ENCODE results near the gene THAP4. TPM values are rescaled to one million over a fixed set of nuclear protein-coding genes. Genes with fewer than 3 reads are reported as not detected.
"Not testable (repeated sequence)": the region's sequence is repeated elsewhere in the genome, so short reads cannot be mapped to it uniquely, and the experiment has no call there.

Gene THAP4
- total RNA-seq, 1 donor from 2014 or later = 54.8 TPM

GRCh38 chr2:241569831-241570281, 67.1 kb downstream of the THAP4 start:
- no peak for DNase-seq (ENCODE audit: low read depth)
- Histone ChIP-seq H3K4me3 (ENCODE audit: low read depth, low read length) (no peak overlapping the region), H3K27me3 (ENCODE audit: control insufficient read depth, insufficient read depth, low read length) (no peaks in the 10 kb centered on the region), H3K36me3 (ENCODE audit: control insufficient read depth, insufficient read depth, low read length) (peaks cover 16% of the 10 kb centered on the region)
- no peak for FAIRE-seq
- TF ChIP-seq CTCF (IDR thresholded peaks at IDR 0.05; ENCODE audit: insufficient read depth, low read length, severe bottlenecking) = no peak

- Histone ChIP-seq H3K27me3 (ENCODE audit: control insufficient read depth, insufficient read depth, low read length) (no peaks in the 10 kb centered on the region), H3K36me3 (ENCODE audit: control insufficient read depth, insufficient read depth, low read length) (peaks cover 21% of the 10 kb centered on the region), H3K4me3 (ENCODE audit: low read depth, low read length) (no peak overlapping the region)
- no peak for TF ChIP-seq CTCF (IDR thresholded peaks at IDR 0.05; ENCODE audit: insufficient read depth, low read length, severe bottlenecking)
- DNase-seq (ENCODE audit: low read depth) (no peak), FAIRE-seq (no peak)
Measured at GRCh38 chr2:241568726-241569125, 68.2 kb downstream of the THAP4 start.

- H3K36me3 ChIP-seq (ENCODE audit: control insufficient read depth, insufficient read depth, low read length) = peaks cover 27% of the 10 kb centered on the region
- no peak for TF ChIP-seq CTCF (IDR thresholded peaks at IDR 0.05; ENCODE audit: insufficient read depth, low read length, severe bottlenecking)
- H3K4me3 ChIP-seq (ENCODE audit: low read depth, low read length) = no peak overlapping the region
- H3K27me3 ChIP-seq (ENCODE audit: control insufficient read depth, insufficient read depth, low read length) = no peaks in the 10 kb centered on the region
- FAIRE-seq = no peak
- DNase-seq (ENCODE audit: low read depth) = no peak
Measured at GRCh38 chr2:241567776-241568175, 69.2 kb downstream of the THAP4 start.

GRCh38 chr2:241567266-241567665, 69.7 kb downstream of the THAP4 start:
- not testable (repeated sequence) for H3K27me3 ChIP-seq (ENCODE audit: control insufficient read depth, insufficient read depth, low read length); FAIRE-seq; H3K4me3 ChIP-seq (ENCODE audit: low read depth, low read length); DNase-seq (ENCODE audit: low read depth)
- peaks cover 31% of the 10 kb centered on the region for H3K36me3 ChIP-seq (ENCODE audit: control insufficient read depth, insufficient read depth, low read length)

GRCh38 chr2:241566468-241566867, 70.5 kb downstream of the THAP4 start:
- TF ChIP-seq CTCF (IDR thresholded peaks at IDR 0.05; ENCODE audit: insufficient read depth, low read length, severe bottlenecking) = no peak

GRCh38 chr2:241566021-241566420, 70.9 kb downstream of the THAP4 start:
- peaks cover 28% of the 10 kb centered on the region for H3K36me3 ChIP-seq (ENCODE audit: control insufficient read depth, insufficient read depth, low read length)
- H3K4me3 ChIP-seq (ENCODE audit: low read depth, low read length); FAIRE-seq; H3K27me3 ChIP-seq (ENCODE audit: control insufficient read depth, insufficient read depth, low read length); DNase-seq (ENCODE audit: low read depth): not testable (repeated sequence)

More at GRCh38 chr2:241566468-241566867, 70.5 kb downstream of the THAP4 start:
- Histone ChIP-seq H3K27me3 (ENCODE audit: control insufficient read depth, insufficient read depth, low read length) (no peaks in the 10 kb centered on the region), H3K36me3 (ENCODE audit: control insufficient read depth, insufficient read depth, low read length) (peaks cover 29% of the 10 kb centered on the region), H3K4me3 (ENCODE audit: low read depth, low read length) (no peak overlapping the region)
- DNase-seq (ENCODE audit: low read depth) (no peak), FAIRE-seq (no peak)

GRCh38 chr2:241565411-241565810, 71.5 kb downstream of the THAP4 start:
- peaks cover 28% of the 10 kb centered on the region for H3K36me3 ChIP-seq (ENCODE audit: control insufficient read depth, insufficient read depth, low read length)
- DNase-seq (ENCODE audit: low read depth) = no peak
- FAIRE-seq = no peak
- no peak overlapping the region for H3K4me3 ChIP-seq (ENCODE audit: low read depth, low read length)
- no peak for TF ChIP-seq CTCF (IDR thresholded peaks at IDR 0.05; ENCODE audit: insufficient read depth, low read length, severe bottlenecking)
- H3K27me3 ChIP-seq (ENCODE audit: control insufficient read depth, insufficient read depth, low read length) = no peaks in the 10 kb centered on the region
